ENCODE results near the gene SCYL3.

- TF ChIP-seq CTCF (IDR thresholded peaks at IDR 0.05) (no peak), POLR2A (IDR thresholded peaks at IDR 0.05) (no peak), POLR2AphosphoS5 (IDR thresholded peaks at IDR 0.05) (no peak)
These were observed 30.4 kb upstream of the SCYL3 start for GRCh38 chr1:169924063-169924462.
